ENCODE results near the gene IL4I1.

GRCh38 chr19:49851456-49852259 is 45.0 kb downstream of the IL4I1 start:
- TF ChIP-seq CTCF (optimal IDR thresholded peaks at IDR 0.05 in 1 of 3, IDR thresholded peaks at IDR 0.05 in 1 of 3, conservative IDR thresholded peaks at IDR 0.05 in 1 of 3; ENCODE audit: extremely low read depth in 1 of 3, insufficient read depth in 2 of 3, low read length in 3 of 3) (peak in 1 of 3 experiments; percentile 2), EZH2 (IDR thresholded peaks at IDR 0.05; ENCODE audit: low read length) (no peak)

All from keratinocyte (primary cell).